ENCODE results near the gene ZNF786.
"Not testable (repeated sequence)": the region's sequence is repeated elsewhere in the genome, so short reads cannot be mapped to it uniquely, and the experiment has no call there.

ZNF786 gene
- 15.6 to 26.7 (median 19.1) reads per million in 3 experiments for total RNA-seq

DNA sequence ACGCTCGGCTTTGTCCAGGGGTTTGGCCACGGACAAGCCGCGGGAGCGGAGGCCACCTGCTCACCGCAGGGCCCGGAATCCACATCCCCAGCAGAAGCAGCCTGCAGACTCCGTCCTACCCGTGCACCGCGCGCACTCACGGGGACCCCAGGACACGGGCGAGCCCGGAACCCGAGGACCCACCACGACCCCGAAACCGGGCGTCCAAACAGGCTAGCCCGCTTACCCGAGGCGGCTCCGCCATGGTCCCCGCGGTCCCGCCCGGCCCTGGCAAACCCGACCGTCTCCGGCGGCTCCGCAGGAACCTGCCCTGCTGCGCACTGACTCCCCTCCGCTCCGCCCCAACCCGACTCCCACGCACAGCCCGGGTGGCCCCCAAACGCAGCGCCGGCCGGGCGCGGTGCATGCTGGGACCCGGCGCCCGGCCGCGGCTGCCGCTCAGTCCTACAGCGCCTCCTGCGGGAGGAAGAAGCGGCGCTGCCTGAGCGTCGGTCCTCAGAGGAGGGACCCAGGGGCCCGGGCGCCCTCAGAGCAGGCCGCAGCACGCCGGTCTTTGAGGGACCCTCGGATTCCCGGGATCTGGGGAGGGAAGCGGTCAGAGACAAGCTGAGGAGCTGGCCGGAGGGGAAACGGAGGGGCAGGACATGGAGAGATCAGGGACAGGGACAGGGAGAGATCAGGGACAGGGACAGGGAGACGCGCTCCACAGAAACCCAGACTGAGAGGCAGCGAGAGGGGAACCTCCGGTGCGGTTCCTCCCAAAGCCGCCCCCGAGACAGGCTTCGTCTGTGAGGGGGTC, at the start of gene ZNF786:
TSS of gene ZNF786 (minus strand) at position 322 of the 799 bp plus-strand sequence. CDS start at position 244, 78 bp downstream.
- peak; percentile 88 for DNase-seq

- no peak for DNase-seq
These were observed 45.6 kb upstream of the ZNF786 start for GRCh38 chr7:149136118-149136517.

GRCh38 chr7:149133028-149133710, 42.7 kb upstream of the ZNF786 start:
- DNase-seq: no peak

DNA sequence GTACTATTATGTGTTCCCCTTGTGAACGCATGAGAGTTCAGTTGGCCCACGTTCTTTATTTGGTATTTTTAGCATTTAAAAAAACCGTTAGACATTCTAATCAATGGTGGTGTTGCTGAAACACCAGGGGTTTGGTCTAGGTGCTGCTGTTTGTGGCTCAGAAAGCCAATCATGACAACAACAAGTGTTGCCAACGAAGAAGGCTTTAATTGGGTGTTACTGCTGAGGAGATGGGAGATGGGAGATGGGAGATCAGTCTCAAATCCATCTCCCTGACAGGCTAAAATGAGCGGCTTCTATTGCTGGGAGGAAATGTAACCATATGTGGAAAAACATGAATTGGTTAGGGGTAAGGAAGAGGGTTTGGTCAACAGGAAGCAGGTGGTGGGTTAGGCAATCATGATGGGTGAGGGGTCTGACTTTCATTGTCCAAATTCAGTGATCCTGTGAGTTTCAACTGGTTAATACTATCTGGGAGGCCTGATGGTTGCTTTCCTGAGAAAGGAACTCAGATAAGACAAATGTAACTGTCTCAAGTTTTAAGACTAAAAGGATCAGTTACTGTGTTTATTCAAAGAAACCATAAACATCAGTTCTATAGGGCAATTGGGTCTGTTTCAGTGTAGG, 40.2 kb upstream of the ZNF786 start:
- no peak for DNase-seq

DNA sequence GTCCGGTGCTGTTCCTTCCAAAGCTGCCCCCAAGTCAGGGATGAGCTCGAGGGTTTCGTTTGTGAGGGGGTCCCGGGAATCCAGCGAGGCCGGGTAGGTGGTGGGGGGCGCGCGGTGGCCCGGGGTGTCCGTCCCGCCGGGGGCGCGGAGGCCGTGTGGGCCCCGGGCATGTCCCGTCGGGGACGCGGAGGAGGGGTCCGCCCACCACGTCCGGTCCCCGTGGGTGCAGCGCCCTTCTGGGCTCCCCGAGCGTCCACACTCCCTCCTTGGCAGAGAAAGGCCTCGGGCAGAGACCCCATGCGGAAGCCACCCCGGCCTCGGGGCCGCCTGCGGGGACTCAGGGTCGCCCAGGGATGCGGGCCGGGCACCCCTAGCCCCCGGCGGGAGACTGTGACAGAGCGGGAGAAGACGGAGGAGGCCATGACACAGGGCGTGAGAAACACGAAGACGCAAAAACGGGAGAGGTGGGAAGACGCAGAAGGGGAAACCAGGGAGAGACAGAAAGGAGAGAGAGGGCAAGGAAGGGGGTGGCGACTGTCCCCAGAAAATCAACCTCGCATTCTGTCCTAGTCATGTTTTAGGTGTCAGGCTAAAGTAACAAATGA, 36.2 kb upstream of the ZNF786 start:
- peak; percentile 49 for DNase-seq

DNA sequence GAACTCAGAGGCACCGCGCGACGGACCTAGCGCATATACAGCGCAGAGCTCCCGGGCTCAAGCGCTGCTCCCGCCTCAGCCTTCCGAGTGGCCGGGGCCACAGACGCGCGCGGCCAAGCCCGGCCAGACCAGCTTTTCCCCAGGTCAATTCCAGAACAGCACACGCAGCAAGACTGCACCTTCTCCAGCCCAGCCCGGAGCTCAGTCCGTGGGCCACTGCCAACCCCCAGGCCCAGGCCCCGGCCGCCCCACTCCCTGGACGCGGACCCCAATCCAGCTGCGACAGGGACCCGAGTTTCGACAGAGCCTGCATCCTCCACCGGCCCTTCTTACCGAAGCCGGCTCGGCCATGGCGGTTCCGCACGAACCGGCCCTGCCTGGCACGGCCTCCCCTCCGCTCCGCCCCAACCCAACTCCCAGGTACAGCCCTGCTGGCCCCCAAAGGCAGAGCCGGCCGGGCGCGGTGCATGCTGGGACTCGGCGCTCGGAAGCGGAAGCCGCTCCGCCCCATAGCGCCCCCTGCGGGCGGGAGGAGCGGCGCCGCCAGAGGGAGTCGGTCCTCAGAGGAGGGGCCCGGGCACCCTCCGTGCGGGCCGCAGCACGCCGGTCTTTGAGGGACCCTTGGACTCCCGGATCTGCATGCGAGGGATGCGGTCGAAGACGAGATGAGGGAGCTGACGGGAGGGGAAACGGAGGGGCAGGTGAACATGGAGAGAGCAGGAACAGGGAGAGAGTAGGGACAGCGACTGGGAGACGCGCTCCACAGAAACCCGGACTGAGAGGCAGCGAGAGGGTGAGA, 35.5 kb upstream of the ZNF786 start, which contains the start of gene ZNF425:
TSS of gene ZNF425 (minus strand) at position 462 of the 799 bp plus-strand sequence. CDS start at position 351, 111 bp downstream.
- DNase-seq: peak; percentile 91

- DNase-seq: no peak
These were observed 34.8 kb upstream of the ZNF786 start for GRCh38 chr7:149125189-149125862.

GRCh38 chr7:149109969-149110368, 19.5 kb upstream of the ZNF786 start:
- DNase-seq: no peak

DNA sequence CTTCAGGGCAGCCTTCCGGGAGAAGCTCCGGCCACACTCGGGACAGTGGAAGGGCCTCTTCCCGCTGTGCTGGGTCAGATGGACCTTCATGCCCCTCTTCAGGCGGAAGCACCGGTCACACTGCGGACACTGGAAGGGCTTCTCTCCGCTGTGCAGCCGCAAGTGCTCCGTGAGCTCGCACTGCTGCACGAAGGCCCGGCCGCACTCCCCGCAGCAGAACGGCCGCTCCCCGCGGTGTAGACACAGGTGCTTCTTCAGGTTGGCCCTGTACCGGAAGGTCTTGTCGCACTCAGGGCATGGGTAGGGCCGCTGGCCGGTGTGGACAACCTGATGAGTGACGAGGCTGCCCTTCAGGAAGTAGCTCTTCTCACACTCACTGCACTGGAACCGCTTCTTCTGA, 14.2 kb upstream of the ZNF786 start:
- DNase-seq: no peak

DNA sequence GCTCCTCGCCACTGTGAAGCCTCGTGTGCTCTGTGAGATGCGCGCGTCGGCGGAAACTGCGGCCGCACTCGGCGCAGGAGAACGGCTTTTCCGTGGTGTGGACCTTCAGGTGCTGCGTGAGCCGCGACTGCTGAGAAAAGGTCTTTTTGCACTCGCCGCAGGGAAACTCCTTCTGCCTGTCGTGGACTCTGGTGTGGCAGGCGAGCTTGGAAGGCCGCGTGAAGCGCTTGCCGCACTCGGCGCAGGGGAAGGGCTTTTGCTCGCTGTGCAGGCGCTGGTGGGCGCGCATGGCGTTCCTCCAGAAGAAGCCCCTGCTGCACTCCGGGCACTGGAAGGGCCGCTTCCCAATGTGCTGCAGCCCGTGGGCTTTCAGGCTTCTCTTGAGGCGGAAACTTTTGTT, 13.7 kb upstream of the ZNF786 start:
- no peak for DNase-seq

- no peak for DNase-seq
These were observed 12.9 kb upstream of the ZNF786 start for GRCh38 chr7:149103424-149103823.

DNA sequence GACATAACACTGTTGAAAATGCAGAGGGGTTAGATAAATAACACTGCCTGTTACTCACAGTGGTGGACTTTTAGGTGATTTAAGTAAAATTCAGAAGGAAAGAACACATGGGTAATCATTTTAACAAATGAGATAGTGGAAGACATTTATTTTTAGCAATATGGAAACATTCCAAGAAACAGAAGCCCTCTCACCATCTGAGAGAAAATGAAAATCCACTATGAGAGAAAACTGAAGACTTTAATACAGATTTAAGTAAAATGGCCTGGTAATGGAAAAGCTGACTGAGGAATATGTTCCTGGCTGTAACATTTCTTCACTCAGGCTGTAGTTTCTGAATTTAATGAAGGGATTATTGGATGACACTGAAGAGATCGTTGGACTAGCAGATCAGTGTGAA, 12.1 kb upstream of the ZNF786 start:
- no peak for DNase-seq

DNA sequence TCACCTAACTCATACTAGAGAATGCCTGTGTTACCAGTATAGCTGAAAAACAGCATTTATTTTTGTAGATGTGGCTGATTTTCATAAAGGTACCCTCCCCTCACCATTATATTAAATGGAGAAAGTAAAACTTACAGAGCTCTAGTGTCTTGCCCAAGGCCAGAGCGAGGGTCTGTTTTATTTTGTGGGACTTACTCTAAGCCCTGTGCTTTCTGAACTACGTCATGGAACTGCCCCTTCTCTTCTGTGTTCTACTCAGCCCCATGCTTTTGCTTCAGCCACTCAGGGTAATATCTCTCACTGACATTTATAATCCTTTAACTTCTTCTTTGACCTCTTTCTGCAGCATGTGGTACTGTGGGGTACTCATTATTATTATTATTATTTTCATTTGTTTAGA, 10.3 kb upstream of the ZNF786 start:
- no peak for DNase-seq

DNA sequence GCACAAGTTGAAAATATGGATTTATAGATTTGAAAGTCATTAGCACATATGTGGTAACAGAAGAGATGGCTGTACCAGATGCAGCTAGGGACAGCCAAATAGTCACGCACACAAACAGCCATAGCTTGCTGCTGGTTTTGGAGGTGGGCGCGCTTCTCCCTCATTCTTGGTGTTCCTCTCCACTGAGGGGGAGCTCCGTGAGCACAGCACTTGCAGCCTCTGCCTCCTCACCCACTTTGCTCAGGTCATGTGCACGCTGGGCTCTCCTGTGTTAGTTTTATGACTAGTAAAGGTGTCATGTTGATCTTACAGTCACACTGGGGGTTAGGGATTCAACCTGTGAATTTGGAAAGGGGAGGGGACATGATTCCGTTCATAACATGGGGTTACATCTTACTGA, 8.5 kb upstream of the ZNF786 start:
- no peak for DNase-seq

- DNase-seq: no peak
These were observed 6.6 kb upstream of the ZNF786 start for GRCh38 chr7:149097088-149097487.

GRCh38 chr7:149093228-149093627, 2.7 kb upstream of the ZNF786 start:
- no peak for DNase-seq

GRCh38 chr7:149092244-149092643, 1.7 kb upstream of the ZNF786 start:
- not testable (repeated sequence) for DNase-seq

- no peak for DNase-seq
These were observed 3.1 kb downstream of the ZNF786 start for GRCh38 chr7:149087376-149087775.

GRCh38 chr7:149085866-149086265, 4.7 kb downstream of the ZNF786 start:
- DNase-seq: no peak

DNA sequence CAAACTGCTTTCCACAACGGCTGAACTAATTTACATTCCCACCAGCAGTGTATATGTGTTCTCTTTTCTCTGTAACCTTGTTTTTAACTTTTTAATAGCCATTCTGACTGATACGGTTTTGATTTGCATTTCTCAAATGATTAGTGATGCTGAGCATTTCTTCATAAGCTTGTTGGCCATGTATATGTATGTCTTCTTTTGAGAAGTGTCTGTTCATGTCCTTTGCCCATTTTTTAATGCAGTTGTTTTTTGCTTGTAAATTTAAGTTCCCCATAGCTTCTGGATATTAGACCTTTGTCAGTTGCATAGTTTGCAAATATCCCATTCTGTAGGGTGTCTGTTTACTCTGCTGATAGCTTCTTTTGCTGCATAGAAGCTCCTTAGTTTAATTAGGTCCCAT, 6.1 kb downstream of the ZNF786 start:
- no peak for DNase-seq

GRCh38 chr7:149081914-149082313, 8.6 kb downstream of the ZNF786 start:
- no peak for DNase-seq

- no peak for DNase-seq
These were observed 12.9 kb downstream of the ZNF786 start for GRCh38 chr7:149077594-149077993.

Measured in central memory CD4-positive, alpha-beta T cell (primary cell).